Memory B cell (primary cell): ENCODE results near the gene STPG4.

ENCODE experiments used
- ATAC-seq: fragments of 150-1000 bp; cut with Tn5 transposase; 2 replicates; pipeline ENCODE4 v1.10.0; 2021; ENCODE audit warnings: low read depth, mild to moderate bottlenecking, moderate library complexity
- DNase-seq, 2 donors: peaks; one replicate each; pipeline ENCODE4 v3.0.0; 2022; ENCODE audit warnings: low spot score in 2 of 2
- H3K27ac Mint-ChIP-seq: one replicate; pipeline ENCODE4 v1.8.0; 2022; ENCODE audit warnings: mild to moderate bottlenecking, moderate library complexity, mixed read lengths
- H3K27me3 Mint-ChIP-seq: one replicate; pipeline ENCODE4 v1.8.0; 2022; ENCODE audit warnings: mixed read lengths
- H3K36me3 Mint-ChIP-seq: one replicate; pipeline ENCODE4 v1.8.0; 2022; ENCODE audit warnings: mild to moderate bottlenecking, mixed read lengths
- H3K4me1 Mint-ChIP-seq: one replicate; pipeline ENCODE4 v1.8.0; 2022; ENCODE audit warnings: mixed read lengths
- H3K4me3 Mint-ChIP-seq: one replicate; pipeline ENCODE4 v1.8.0; 2022; ENCODE audit warnings: mild to moderate bottlenecking, moderate library complexity, mixed read lengths
- H3K9me3 Mint-ChIP-seq: one replicate; pipeline ENCODE4 v1.8.0; 2022; ENCODE audit warnings: mixed read lengths

The STPG4 gene

GRCh38 chr2:47083485-47083884 lies 71.6 kb downstream of the STPG4 start:
- peaks cover 18% of the 10 kb centered on the region for H3K4me1 Mint-ChIP-seq
- no peak for ATAC-seq

GRCh38 chr2:47083005-47083404 lies 72.1 kb downstream of the STPG4 start:
- H3K4me1 Mint-ChIP-seq: peaks cover 18% of the 10 kb centered on the region
- DNase-seq (no peak), ATAC-seq (no peak)
- no peak overlapping the region for H3K4me3 Mint-ChIP-seq
- peaks cover 3% of the 10 kb centered on the region for H3K27me3 Mint-ChIP-seq
- no peaks in the 10 kb centered on the region for H3K9me3 Mint-ChIP-seq
- peak overlapping the region; percentile 28 for H3K27ac Mint-ChIP-seq
- no peaks in the 10 kb centered on the region for H3K36me3 Mint-ChIP-seq

More at GRCh38 chr2:47083485-47083884, 71.6 kb downstream of the STPG4 start:
- H3K27me3 Mint-ChIP-seq: peaks cover 3% of the 10 kb centered on the region
- DNase-seq: no peak
- H3K9me3 Mint-ChIP-seq: no peaks in the 10 kb centered on the region
- no peaks in the 10 kb centered on the region for H3K36me3 Mint-ChIP-seq
- H3K27ac Mint-ChIP-seq: peak overlapping the region; percentile 28
- H3K4me3 Mint-ChIP-seq: no peak overlapping the region

GRCh38 chr2:47080888-47081301 lies 74.2 kb downstream of the STPG4 start:
- Mint-ChIP-seq H3K27ac (peak overlapping the region; percentile 4), H3K36me3 (no peaks in the 10 kb centered on the region), H3K9me3 (no peaks in the 10 kb centered on the region), H3K4me3 (no peak overlapping the region), H3K4me1 (peaks cover 16% of the 10 kb centered on the region), H3K27me3 (peaks cover under 1% of the 10 kb centered on the region)
- ATAC-seq: no peak
- DNase-seq: no peak

GRCh38 chr2:47079515-47080412 lies 75.3 kb downstream of the STPG4 start:
- peaks cover 16% of the 10 kb centered on the region for H3K4me1 Mint-ChIP-seq
- ATAC-seq: no peak

GRCh38 chr2:47078541-47079482 lies 76.3 kb downstream of the STPG4 start:
- Mint-ChIP-seq H3K4me1 (peaks cover 15% of the 10 kb centered on the region), H3K9me3 (no peaks in the 10 kb centered on the region), H3K4me3 (no peak overlapping the region), H3K27ac (peak overlapping the region; percentile 36), H3K27me3 (no peaks in the 10 kb centered on the region), H3K36me3 (peaks cover 2% of the 10 kb centered on the region)
- DNase-seq (no peak), ATAC-seq (no peak)

More at GRCh38 chr2:47079515-47080412, 75.3 kb downstream of the STPG4 start:
- Mint-ChIP-seq H3K9me3 (no peaks in the 10 kb centered on the region), H3K4me3 (no peak overlapping the region), H3K27ac (peak overlapping the region; percentile 4), H3K36me3 (peaks cover 2% of the 10 kb centered on the region), H3K27me3 (no peaks in the 10 kb centered on the region)
- no peak for DNase-seq

GRCh38 chr2:47077442-47078117 lies 77.5 kb downstream of the STPG4 start:
- Mint-ChIP-seq H3K4me1 (peaks cover 22% of the 10 kb centered on the region), H3K4me3 (no peak overlapping the region), H3K27ac (peak overlapping the region; percentile 36)

GRCh38 chr2:47076586-47077441 lies 78.3 kb downstream of the STPG4 start:
- ATAC-seq (no peak), DNase-seq (no peak)
- no peaks in the 10 kb centered on the region for H3K9me3 Mint-ChIP-seq
- no peak overlapping the region for H3K4me3 Mint-ChIP-seq
- H3K4me1 Mint-ChIP-seq: peaks cover 28% of the 10 kb centered on the region
- H3K36me3 Mint-ChIP-seq: peaks cover 4% of the 10 kb centered on the region
- peak overlapping the region; percentile 40 for H3K27ac Mint-ChIP-seq
- no peaks in the 10 kb centered on the region for H3K27me3 Mint-ChIP-seq

More at GRCh38 chr2:47077442-47078117, 77.5 kb downstream of the STPG4 start:
- DNase-seq: no peak
- no peak for ATAC-seq
- Mint-ChIP-seq H3K9me3 (no peaks in the 10 kb centered on the region), H3K36me3 (peaks cover 4% of the 10 kb centered on the region), H3K27me3 (no peaks in the 10 kb centered on the region)

- DNase-seq (no peak), ATAC-seq (no peak)
- Mint-ChIP-seq H3K4me1 (peaks cover 35% of the 10 kb centered on the region), H3K27ac (peak overlapping the region; percentile 40), H3K27me3 (no peaks in the 10 kb centered on the region), H3K9me3 (no peaks in the 10 kb centered on the region), H3K36me3 (peaks cover 5% of the 10 kb centered on the region), H3K4me3 (no peak overlapping the region)
Measured at GRCh38 chr2:47076126-47076506, 79.0 kb downstream of the STPG4 start.

GRCh38 chr2:47075361-47076125 lies 79.6 kb downstream of the STPG4 start:
- no peaks in the 10 kb centered on the region for H3K27me3 Mint-ChIP-seq
- H3K4me1 Mint-ChIP-seq: peaks cover 39% of the 10 kb centered on the region
- DNase-seq: no peak
- H3K9me3 Mint-ChIP-seq: no peaks in the 10 kb centered on the region
- H3K36me3 Mint-ChIP-seq: peaks cover 5% of the 10 kb centered on the region
- H3K4me3 Mint-ChIP-seq: no peak overlapping the region
- peak overlapping the region; percentile 95 for H3K27ac Mint-ChIP-seq
- no peak for ATAC-seq

- Mint-ChIP-seq H3K4me1 (peaks cover 40% of the 10 kb centered on the region), H3K4me3 (no peak overlapping the region), H3K27ac (peak overlapping the region; percentile 95), H3K36me3 (peaks cover 5% of the 10 kb centered on the region), H3K9me3 (no peaks in the 10 kb centered on the region), H3K27me3 (no peaks in the 10 kb centered on the region)
- ATAC-seq (no peak), DNase-seq (no peak)
Measured at GRCh38 chr2:47074691-47075090, 80.4 kb downstream of the STPG4 start.

- peaks cover 5% of the 10 kb centered on the region for H3K36me3 Mint-ChIP-seq
- H3K4me3 Mint-ChIP-seq: no peak overlapping the region
- DNase-seq (no peak), ATAC-seq (no peak)
- peaks cover 38% of the 10 kb centered on the region for H3K4me1 Mint-ChIP-seq
- H3K9me3 Mint-ChIP-seq: no peaks in the 10 kb centered on the region
- peak overlapping the region; percentile 95 for H3K27ac Mint-ChIP-seq
- H3K27me3 Mint-ChIP-seq: no peaks in the 10 kb centered on the region
Measured at GRCh38 chr2:47073641-47074040, 81.5 kb downstream of the STPG4 start.

GRCh38 chr2:47073217-47073616 lies 81.9 kb downstream of the STPG4 start:
- peaks cover 38% of the 10 kb centered on the region for H3K4me1 Mint-ChIP-seq
- H3K27ac Mint-ChIP-seq: peak overlapping the region; percentile 95
- peak overlapping the region; percentile 50 for H3K4me3 Mint-ChIP-seq
- no peaks in the 10 kb centered on the region for H3K27me3 Mint-ChIP-seq
- H3K36me3 Mint-ChIP-seq: peaks cover 5% of the 10 kb centered on the region
- ATAC-seq (no peak), DNase-seq (no peak)
- H3K9me3 Mint-ChIP-seq: no peaks in the 10 kb centered on the region
